WTC11 (cell line): ENCODE measurements around the gene TPSAB1. TPM values are rescaled to one million over a fixed set of nuclear protein-coding genes. Genes with fewer than 3 reads are reported as not detected.

Experiments
- ATAC-seq: fragments of 200-7000 bp; cut with Tn5 transposase; 2 replicates; pipeline ENCODE4 v1.10.0; 2021; ENCODE audit warnings: mild to moderate bottlenecking, moderate library complexity
- CTCF ChIA-PET: fragments of 300-600 bp; sonication (Branson Sonifier 250); formaldehyde crosslinking; loops from one replicate; lab custom pipeline; 2021; ENCODE audit warnings: antibody characterized with exemption; lab: Charles Lee
- POLR2A ChIA-PET: fragments of 350-600 bp; sonication (Branson Sonifier 250); formaldehyde crosslinking; loops from one replicate; lab custom pipeline; 2021; ENCODE audit warnings: antibody characterized with exemption; lab: Charles Lee
- DNase-seq: peaks from one replicate; pipeline ENCODE4 v3.0.0; 2021; ENCODE audit warnings: low spot score
- H3K27ac Mint-ChIP-seq: 2 replicates; pipeline ENCODE4 v1.8.0; 2021; ENCODE audit warnings: mixed read lengths
- H3K27me3 Mint-ChIP-seq: 2 replicates; pipeline ENCODE4 v1.8.0; 2021; ENCODE audit warnings: low read depth, mild to moderate bottlenecking, moderate library complexity, mixed read lengths
- H3K36me3 Mint-ChIP-seq: 2 replicates; pipeline ENCODE4 v1.8.0; 2021; ENCODE audit warnings: mixed read lengths
- H3K4me1 Mint-ChIP-seq: 2 replicates; pipeline ENCODE4 v1.8.0; 2022; ENCODE audit warnings: mixed read lengths
- H3K4me3 Mint-ChIP-seq: 2 replicates; pipeline ENCODE4 v1.8.0; 2021; ENCODE audit warnings: mild to moderate bottlenecking, moderate library complexity, mixed read lengths
- H3K9me3 Mint-ChIP-seq: 2 replicates; pipeline ENCODE4 v1.8.0; 2021; ENCODE audit warnings: mixed read lengths
- CREB1 ChIP-seq: sonication (generic); formaldehyde crosslinking; IDR thresholded peaks from 2 replicates; pipeline ENCODE4 v1.8.0; 2023; ENCODE audit warnings: mild to moderate bottlenecking, missing genetic modification reagents
- FOXP1 ChIP-seq: sonication (generic); formaldehyde crosslinking; IDR thresholded peaks from 2 replicates; pipeline ENCODE4 v1.8.0; 2022; ENCODE audit warnings: missing genetic modification reagents, mild to moderate bottlenecking, moderate library complexity, borderline replicate concordance
- NFATC4 ChIP-seq: fragments of 250-450 bp; sonication (Bioruptor Pico); IDR thresholded peaks from 2 replicates; pipeline ENCODE4 v1.9.0; 2021; ENCODE audit warnings: mild to moderate bottlenecking
- NFE2L1 ChIP-seq: sonication (generic); formaldehyde crosslinking; IDR thresholded peaks from 2 replicates; pipeline ENCODE4 v1.8.1; 2023; ENCODE audit warnings: missing genetic modification reagents
- NFYB ChIP-seq: sonication (generic); formaldehyde crosslinking; conservative IDR thresholded peaks from 2 replicates; pipeline ENCODE4 v1.8.0; 2022; ENCODE audit warnings: low read depth, missing genetic modification reagents
- NR3C1 ChIP-seq: sonication (generic); formaldehyde crosslinking; conservative IDR thresholded peaks from 2 replicates; pipeline ENCODE4 v1.8.1; 2023; ENCODE audit warnings: low read depth, mild to moderate bottlenecking, missing genetic modification reagents
- PRRX2 ChIP-seq: fragments of 250-450 bp; sonication (Bioruptor Pico); IDR thresholded peaks from 2 replicates; pipeline ENCODE4 v1.8.0; 2021; ENCODE audit warnings: mild to moderate bottlenecking
- SMAD4 ChIP-seq: sonication (generic); formaldehyde crosslinking; IDR thresholded peaks from 2 replicates; pipeline ENCODE4 v1.8.0; 2022; ENCODE audit warnings: mild to moderate bottlenecking, missing genetic modification reagents
- SOX15 ChIP-seq: fragments of 250-450 bp; sonication (Bioruptor Pico); IDR thresholded peaks from 2 replicates; pipeline ENCODE4 v1.9.0; 2021; ENCODE audit warnings: mild to moderate bottlenecking
- TEAD1 ChIP-seq: sonication (generic); formaldehyde crosslinking; IDR thresholded peaks from 2 replicates; pipeline ENCODE4 v1.8.0; 2022; ENCODE audit warnings: mild to moderate bottlenecking, missing genetic modification reagents
- ZNF138 ChIP-seq: sonication (generic); formaldehyde crosslinking; conservative IDR thresholded peaks from 2 replicates; pipeline ENCODE4 v1.8.1; 2022; ENCODE audit warnings: mild to moderate bottlenecking, moderate library complexity, missing genetic modification reagents
- ZNF416 ChIP-seq: fragments of 250-450 bp; sonication (Bioruptor Pico); IDR thresholded peaks from 2 replicates; pipeline ENCODE4 v1.9.0; 2021; ENCODE audit warnings: mild to moderate bottlenecking, inconsistent platforms
- ZNF423 ChIP-seq: fragments of 250-450 bp; sonication (Bioruptor Pico); IDR thresholded peaks from 2 replicates; pipeline ENCODE4 v2.1.2; 2022; ENCODE audit warnings: mild to moderate bottlenecking, moderate library complexity
- total RNA-seq: library from RNA; stranded (reverse); gene quantifications from 3 replicates; pipeline ENCODE4 v1.2.3, GENCODE V29; 2021
- TF ChIP-seq, protein P1 (sequence below): sonication (generic); formaldehyde crosslinking; IDR thresholded peaks from 2 replicates; pipeline ENCODE4 v1.8.1; 2022; ENCODE audit warnings: mild to moderate bottlenecking, missing genetic modification reagents, moderate library complexity, borderline replicate concordance
- TF ChIP-seq, protein P2 (sequence below): sonication (generic); formaldehyde crosslinking; conservative IDR thresholded peaks from 2 replicates; pipeline ENCODE4 v1.8.1; 2022; ENCODE audit warnings: mild to moderate bottlenecking, missing genetic modification reagents
- TF ChIP-seq, protein P3 (sequence below): sonication (generic); formaldehyde crosslinking; IDR thresholded peaks from 2 replicates; pipeline ENCODE4 v1.8.0; 2022; ENCODE audit warnings: mild to moderate bottlenecking, missing genetic modification reagents
- TF ChIP-seq, protein P4 (sequence below): sonication (generic); formaldehyde crosslinking; IDR thresholded peaks from 2 replicates; pipeline ENCODE4 v1.8.1; 2023; ENCODE audit warnings: mild to moderate bottlenecking, missing genetic modification reagents, moderate library complexity
- TF ChIP-seq, protein P5 (sequence below): sonication (generic); formaldehyde crosslinking; IDR thresholded peaks from 2 replicates; pipeline ENCODE4 v1.8.0; 2023; ENCODE audit warnings: missing genetic modification reagents
- TF ChIP-seq, protein P6 (sequence below): sonication (generic); formaldehyde crosslinking; IDR thresholded peaks from 2 replicates; pipeline ENCODE4 v1.8.0; 2023; ENCODE audit warnings: missing genetic modification reagents, mild to moderate bottlenecking, borderline replicate concordance

The TPSAB1 gene
- total RNA-seq, 1 experiment from 2014 or later: not detected

DNA sequence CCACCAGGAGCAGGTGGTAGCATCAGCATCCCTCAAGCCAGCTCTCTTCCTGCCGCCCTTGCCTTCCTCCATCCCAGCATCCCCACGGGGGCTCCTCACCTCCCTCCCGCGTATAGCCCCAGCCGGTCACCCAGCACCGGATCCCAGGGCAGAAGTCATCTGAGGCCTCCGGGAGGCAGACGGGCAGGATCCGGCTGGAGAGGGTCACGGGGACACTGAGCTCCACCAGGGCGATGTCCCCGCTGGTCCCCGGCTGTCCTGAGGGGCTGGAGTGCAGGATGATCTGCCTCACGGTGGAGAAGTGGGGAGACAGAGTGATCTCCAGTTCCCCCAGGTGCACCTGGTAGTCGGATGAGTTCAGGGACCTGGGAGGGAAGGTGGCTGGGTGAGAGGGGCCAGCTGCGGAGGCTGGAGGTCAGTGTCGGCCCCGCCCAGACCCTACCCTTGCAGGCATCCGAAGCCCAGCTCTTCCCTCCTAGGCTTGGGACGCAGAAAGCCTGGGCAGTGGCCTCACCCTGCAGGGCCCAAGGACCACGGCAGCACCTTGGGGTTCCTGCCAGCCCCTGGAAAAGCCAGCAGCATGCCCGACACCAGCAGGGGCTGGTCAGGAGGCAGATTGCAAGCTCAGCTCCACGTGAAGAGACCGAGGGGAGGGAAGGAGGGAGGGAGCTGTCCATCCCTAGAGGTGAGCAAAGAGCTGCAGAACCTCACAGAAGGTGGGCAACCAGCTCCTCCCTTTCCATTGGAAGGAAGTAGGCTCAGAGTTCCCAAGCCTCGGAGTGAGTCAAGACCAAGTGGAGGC lies 17.8 kb upstream of the TPSAB1 start:
- H3K4me1 Mint-ChIP-seq: no peaks in the 10 kb centered on the region
- peaks cover 4% of the 10 kb centered on the region for H3K27me3 Mint-ChIP-seq
- DNase-seq (no peak), ATAC-seq (no peak)
- CTCF ChIA-PET: interaction anchor here (0.6 to 1.6 kb wide), 2 partner anchors 120 to 166 kb away, joined by 5 to 6 read pairs; no protein-coding TSS in a partner anchor
- POLR2A ChIA-PET: no interaction called here
- H3K27ac Mint-ChIP-seq: no peak overlapping the region
- no peaks in the 10 kb centered on the region for H3K36me3 Mint-ChIP-seq
- H3K4me3 Mint-ChIP-seq: no peak overlapping the region
- H3K9me3 Mint-ChIP-seq: no peaks in the 10 kb centered on the region
- TF ChIP-seq, protein P1, sequence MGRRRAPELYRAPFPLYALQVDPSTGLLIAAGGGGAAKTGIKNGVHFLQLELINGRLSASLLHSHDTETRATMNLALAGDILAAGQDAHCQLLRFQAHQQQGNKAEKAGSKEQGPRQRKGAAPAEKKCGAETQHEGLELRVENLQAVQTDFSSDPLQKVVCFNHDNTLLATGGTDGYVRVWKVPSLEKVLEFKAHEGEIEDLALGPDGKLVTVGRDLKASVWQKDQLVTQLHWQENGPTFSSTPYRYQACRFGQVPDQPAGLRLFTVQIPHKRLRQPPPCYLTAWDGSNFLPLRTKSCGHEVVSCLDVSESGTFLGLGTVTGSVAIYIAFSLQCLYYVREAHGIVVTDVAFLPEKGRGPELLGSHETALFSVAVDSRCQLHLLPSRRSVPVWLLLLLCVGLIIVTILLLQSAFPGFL (CRISPR knock-in tag): no peak
- no peak for TF ChIP-seq PRRX2 (CRISPR knock-in tag)
- TF ChIP-seq SOX15 (CRISPR knock-in tag): no peak
- TF ChIP-seq NFATC4 (CRISPR knock-in tag): no peak
- TF ChIP-seq, protein P2, sequence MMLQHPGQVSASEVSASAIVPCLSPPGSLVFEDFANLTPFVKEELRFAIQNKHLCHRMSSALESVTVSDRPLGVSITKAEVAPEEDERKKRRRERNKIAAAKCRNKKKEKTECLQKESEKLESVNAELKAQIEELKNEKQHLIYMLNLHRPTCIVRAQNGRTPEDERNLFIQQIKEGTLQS (CRISPR knock-in tag): no peak
- TF ChIP-seq ZNF423 (CRISPR knock-in tag): no peak
- no peak for TF ChIP-seq NFYB (CRISPR knock-in tag)
- TF ChIP-seq NFE2L1: no peak
- no peak for TF ChIP-seq ZNF138 (CRISPR knock-in tag)
- TF ChIP-seq, protein P3, sequence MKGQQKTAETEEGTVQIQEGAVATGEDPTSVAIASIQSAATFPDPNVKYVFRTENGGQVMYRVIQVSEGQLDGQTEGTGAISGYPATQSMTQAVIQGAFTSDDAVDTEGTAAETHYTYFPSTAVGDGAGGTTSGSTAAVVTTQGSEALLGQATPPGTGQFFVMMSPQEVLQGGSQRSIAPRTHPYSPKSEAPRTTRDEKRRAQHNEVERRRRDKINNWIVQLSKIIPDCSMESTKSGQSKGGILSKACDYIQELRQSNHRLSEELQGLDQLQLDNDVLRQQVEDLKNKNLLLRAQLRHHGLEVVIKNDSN (CRISPR knock-in tag): no peak
- TF ChIP-seq, protein P4, sequence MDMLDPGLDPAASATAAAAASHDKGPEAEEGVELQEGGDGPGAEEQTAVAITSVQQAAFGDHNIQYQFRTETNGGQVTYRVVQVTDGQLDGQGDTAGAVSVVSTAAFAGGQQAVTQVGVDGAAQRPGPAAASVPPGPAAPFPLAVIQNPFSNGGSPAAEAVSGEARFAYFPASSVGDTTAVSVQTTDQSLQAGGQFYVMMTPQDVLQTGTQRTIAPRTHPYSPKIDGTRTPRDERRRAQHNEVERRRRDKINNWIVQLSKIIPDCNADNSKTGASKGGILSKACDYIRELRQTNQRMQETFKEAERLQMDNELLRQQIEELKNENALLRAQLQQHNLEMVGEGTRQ (CRISPR knock-in tag): no peak

DNA sequence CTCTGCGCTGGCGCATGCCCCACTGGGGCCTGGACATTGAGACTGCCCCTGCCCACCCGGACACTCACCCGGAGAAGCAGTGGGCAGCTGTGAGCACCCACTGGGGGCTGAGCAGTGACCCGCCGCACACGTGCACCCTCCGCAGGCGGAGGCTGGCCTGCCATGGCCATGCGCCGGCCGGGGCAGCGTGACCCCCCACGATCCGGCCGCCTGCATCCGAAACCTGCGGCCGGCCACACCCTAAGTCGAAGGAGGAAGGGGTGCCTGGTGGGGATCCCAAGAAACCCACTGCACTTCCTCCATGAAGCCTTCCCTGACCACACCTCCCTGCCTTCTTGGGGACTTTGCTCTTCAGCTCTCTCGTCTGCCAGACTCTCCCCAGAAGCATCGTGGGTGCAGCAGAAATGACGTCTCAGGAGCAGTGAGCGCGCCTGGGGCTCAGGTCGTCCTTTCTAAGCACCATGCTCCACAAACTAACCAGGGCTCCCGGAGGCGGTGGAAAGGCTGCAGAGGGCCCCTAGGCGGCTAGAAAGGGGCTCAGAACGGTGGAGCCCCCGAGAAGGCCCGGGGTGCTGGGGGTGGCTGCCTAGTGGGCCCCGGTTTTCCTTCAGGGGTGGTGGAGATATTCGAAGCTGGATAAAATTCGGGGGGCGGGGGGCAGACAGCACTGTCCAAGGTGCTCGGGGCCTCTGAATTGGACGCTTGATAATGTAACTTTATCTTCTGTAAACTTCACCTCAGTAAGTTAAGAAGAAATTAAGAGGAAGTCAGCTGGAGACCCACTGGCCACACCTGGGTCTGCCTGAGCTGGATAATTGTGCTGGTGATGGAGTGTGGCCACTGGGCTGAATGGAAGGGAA lies 16.9 kb upstream of the TPSAB1 start:
- CTCF ChIA-PET: interaction anchor here (0.6 to 1.6 kb wide), 2 partner anchors 120 to 166 kb away, joined by 5 to 6 read pairs; no protein-coding TSS in a partner anchor
- ATAC-seq (no peak), DNase-seq (no peak)
- Mint-ChIP-seq H3K4me1 (no peaks in the 10 kb centered on the region), H3K4me3 (no peak overlapping the region), H3K36me3 (no peaks in the 10 kb centered on the region), H3K9me3 (no peaks in the 10 kb centered on the region), H3K27ac (no peak overlapping the region), H3K27me3 (peaks cover 4% of the 10 kb centered on the region)
- POLR2A ChIA-PET: no interaction called here
- no peak for TF ChIP-seq ZNF138 (CRISPR knock-in tag)
- no peak for TF ChIP-seq SMAD4 (CRISPR knock-in tag)
- TF ChIP-seq FOXP1 (CRISPR knock-in tag): no peak
- TF ChIP-seq, protein P5, sequence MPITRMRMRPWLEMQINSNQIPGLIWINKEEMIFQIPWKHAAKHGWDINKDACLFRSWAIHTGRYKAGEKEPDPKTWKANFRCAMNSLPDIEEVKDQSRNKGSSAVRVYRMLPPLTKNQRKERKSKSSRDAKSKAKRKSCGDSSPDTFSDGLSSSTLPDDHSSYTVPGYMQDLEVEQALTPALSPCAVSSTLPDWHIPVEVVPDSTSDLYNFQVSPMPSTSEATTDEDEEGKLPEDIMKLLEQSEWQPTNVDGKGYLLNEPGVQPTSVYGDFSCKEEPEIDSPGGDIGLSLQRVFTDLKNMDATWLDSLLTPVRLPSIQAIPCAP: no peak

DNA sequence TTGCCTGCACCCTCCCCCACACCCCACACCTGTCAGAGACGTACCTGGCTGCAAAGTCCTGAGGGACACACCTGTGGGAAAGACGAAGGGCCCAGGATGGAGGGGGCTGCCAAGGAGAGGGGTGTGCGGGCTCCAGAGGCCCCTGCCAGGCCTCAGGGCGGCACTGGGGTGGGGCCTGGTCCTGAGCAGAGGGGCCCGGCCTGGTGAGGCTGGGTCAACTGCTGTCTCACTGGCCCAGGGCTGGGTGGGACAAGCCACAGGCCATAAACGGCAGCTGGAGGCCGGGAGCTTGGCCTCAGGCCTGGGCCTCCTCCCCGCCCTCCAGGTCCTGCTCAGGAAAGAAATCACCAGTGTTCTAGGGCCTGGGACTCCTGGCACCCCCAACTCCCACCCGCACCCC lies 15.9 kb upstream of the TPSAB1 start:
- ChIA-PET POLR2A (no interaction called here), CTCF (no interaction called here)
- Mint-ChIP-seq H3K27me3 (peaks cover 4% of the 10 kb centered on the region), H3K9me3 (no peaks in the 10 kb centered on the region), H3K4me1 (no peaks in the 10 kb centered on the region), H3K36me3 (no peaks in the 10 kb centered on the region), H3K27ac (no peak overlapping the region), H3K4me3 (no peak overlapping the region)
- DNase-seq: no peak
- no peak for ATAC-seq
- TF ChIP-seq NR3C1 (CRISPR knock-in tag) (no peak), ZNF416 (CRISPR knock-in tag) (no peak), TEAD1 (CRISPR knock-in tag) (no peak), CREB1 (CRISPR knock-in tag) (no peak)
- TF ChIP-seq, protein P6, sequence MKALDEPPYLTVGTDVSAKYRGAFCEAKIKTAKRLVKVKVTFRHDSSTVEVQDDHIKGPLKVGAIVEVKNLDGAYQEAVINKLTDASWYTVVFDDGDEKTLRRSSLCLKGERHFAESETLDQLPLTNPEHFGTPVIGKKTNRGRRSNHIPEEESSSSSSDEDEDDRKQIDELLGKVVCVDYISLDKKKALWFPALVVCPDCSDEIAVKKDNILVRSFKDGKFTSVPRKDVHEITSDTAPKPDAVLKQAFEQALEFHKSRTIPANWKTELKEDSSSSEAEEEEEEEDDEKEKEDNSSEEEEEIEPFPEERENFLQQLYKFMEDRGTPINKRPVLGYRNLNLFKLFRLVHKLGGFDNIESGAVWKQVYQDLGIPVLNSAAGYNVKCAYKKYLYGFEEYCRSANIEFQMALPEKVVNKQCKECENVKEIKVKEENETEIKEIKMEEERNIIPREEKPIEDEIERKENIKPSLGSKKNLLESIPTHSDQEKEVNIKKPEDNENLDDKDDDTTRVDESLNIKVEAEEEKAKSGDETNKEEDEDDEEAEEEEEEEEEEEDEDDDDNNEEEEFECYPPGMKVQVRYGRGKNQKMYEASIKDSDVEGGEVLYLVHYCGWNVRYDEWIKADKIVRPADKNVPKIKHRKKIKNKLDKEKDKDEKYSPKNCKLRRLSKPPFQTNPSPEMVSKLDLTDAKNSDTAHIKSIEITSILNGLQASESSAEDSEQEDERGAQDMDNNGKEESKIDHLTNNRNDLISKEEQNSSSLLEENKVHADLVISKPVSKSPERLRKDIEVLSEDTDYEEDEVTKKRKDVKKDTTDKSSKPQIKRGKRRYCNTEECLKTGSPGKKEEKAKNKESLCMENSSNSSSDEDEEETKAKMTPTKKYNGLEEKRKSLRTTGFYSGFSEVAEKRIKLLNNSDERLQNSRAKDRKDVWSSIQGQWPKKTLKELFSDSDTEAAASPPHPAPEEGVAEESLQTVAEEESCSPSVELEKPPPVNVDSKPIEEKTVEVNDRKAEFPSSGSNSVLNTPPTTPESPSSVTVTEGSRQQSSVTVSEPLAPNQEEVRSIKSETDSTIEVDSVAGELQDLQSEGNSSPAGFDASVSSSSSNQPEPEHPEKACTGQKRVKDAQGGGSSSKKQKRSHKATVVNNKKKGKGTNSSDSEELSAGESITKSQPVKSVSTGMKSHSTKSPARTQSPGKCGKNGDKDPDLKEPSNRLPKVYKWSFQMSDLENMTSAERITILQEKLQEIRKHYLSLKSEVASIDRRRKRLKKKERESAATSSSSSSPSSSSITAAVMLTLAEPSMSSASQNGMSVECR: no peak
- TF ChIP-seq, protein P4 (CRISPR knock-in tag): no peak
